Keratinocyte (primary cell): ENCODE results near the gene FAM13A.

Experiments
- CTCF ChIP-seq, 3 experiments: IDR thresholded peaks in 1 of 3; conservative IDR thresholded peaks in 1 of 3; optimal IDR thresholded peaks in 1 of 3; 2 replicates in 2 of 3; 3 replicates in 1 of 3; pipeline versions ENCODE3 to v1.5.1; 2011; ENCODE audit warnings: low read length in 3 of 3, mild to moderate bottlenecking in 3 of 3, moderate library complexity in 2 of 3, control low read depth in 1 of 3, inconsistent platforms in 1 of 3; ENCODE audit not compliant: insufficient read depth in 2 of 3; ENCODE audit errors: extremely low read depth in 1 of 3
- EZH2 ChIP-seq: IDR thresholded peaks from one replicate; pipeline ENCODE4 v1.6.1; 2012; ENCODE audit warnings: inconsistent platforms, mild to moderate bottlenecking, low read length, moderate library complexity

GRCh38 chr4:88831031-88831430 lies 226.0 kb downstream of the FAM13A start:
- TF ChIP-seq CTCF (optimal IDR thresholded peaks at IDR 0.05 in 1 of 3, IDR thresholded peaks at IDR 0.05 in 1 of 3, conservative IDR thresholded peaks at IDR 0.05 in 1 of 3; ENCODE audit: extremely low read depth in 1 of 3, insufficient read depth in 2 of 3, low read length in 3 of 3): no peak
- no peak for TF ChIP-seq EZH2
